IMR-90 (cell line): ENCODE measurements around the gene ULK2. TPM values are rescaled to one million over a fixed set of nuclear protein-coding genes. Genes with fewer than 3 reads are reported as not detected.

Experiments
- ATAC-seq: fragments of 200-7000 bp; cut with Tn5 transposase; 2 replicates; pipeline ENCODE4 v1.9.1; 2020; ENCODE audit warnings: low read depth, mild to moderate bottlenecking, moderate library complexity
- BruUV-seq: library from RNA; stranded (reverse); fragments of 400-500 nt; replicated peaks from 2 replicates; lab custom pipeline; 2021; lab: Mats Ljungman, UMichigan
- CTCF ChIA-PET: fragments of 300-600 bp; formaldehyde crosslinking; extraction: SDS; loops from one replicate; lab custom pipeline; 2021; ENCODE audit warnings: antibody characterized with exemption; lab: Yijun Ruan, JAX
- POLR2A ChIA-PET: fragments of 300-600 bp; sonication (Branson Sonifier 250); formaldehyde crosslinking; loops from one replicate; lab custom pipeline; 2022; ENCODE audit warnings: antibody characterized with exemption; ENCODE audit not compliant: unreplicated experiment; lab: Charles Lee
- DNase-seq: peaks from one replicate; pipeline ENCODE4 v3.0.0; 2013
- H2AFZ ChIP-seq: replicated peaks from 2 replicates; pipeline ENCODE3; 2013; ENCODE audit warnings: low read length, mild to moderate bottlenecking; ENCODE audit not compliant: poor library complexity
- H2AK5ac ChIP-seq: 2 replicates; pipeline ENCODE4 v1.6.1; 2013; ENCODE audit warnings: low read depth, low read length, inconsistent platforms
- H2AK9ac ChIP-seq: replicated peaks from 2 replicates; pipeline ENCODE3; 2013; ENCODE audit warnings: mild to moderate bottlenecking, low read depth, low read length, moderate library complexity; ENCODE audit not compliant: poor library complexity
- H2BK120ac ChIP-seq: 2 replicates; pipeline ENCODE4 v1.6.1; 2013; ENCODE audit warnings: low read depth, low read length, inconsistent platforms
- H2BK15ac ChIP-seq: 3 replicates; pipeline ENCODE4 v1.6.1; 2013; ENCODE audit warnings: low read depth, low read length, inconsistent platforms
- H2BK20ac ChIP-seq: 2 replicates; pipeline ENCODE4 v1.6.1; 2013; ENCODE audit warnings: low read depth, mild to moderate bottlenecking, inconsistent platforms, low read length, moderate library complexity
- H2BK5ac ChIP-seq: 2 replicates; pipeline ENCODE4 v1.6.1; 2013; ENCODE audit warnings: mild to moderate bottlenecking, low read depth, low read length, inconsistent platforms; ENCODE audit not compliant: poor library complexity, severe bottlenecking
- H3K14ac ChIP-seq: replicated peaks from 2 replicates; pipeline ENCODE4 v1.6.1; 2013; ENCODE audit warnings: low read depth, low read length, inconsistent platforms
- H3K18ac ChIP-seq: 2 replicates; pipeline ENCODE4 v1.6.1; 2013; ENCODE audit warnings: low read depth, low read length, control low read depth
- H3K23ac ChIP-seq: 2 replicates; pipeline ENCODE4 v1.6.1; 2013; ENCODE audit warnings: low read depth, low read length, inconsistent platforms
- H3K27ac ChIP-seq: 2 replicates; pipeline ENCODE4 v1.5.1; 2013; ENCODE audit warnings: mild to moderate bottlenecking, control low read depth, low read length; ENCODE audit not compliant: insufficient read depth
- H3K27me3 ChIP-seq: 2 replicates; pipeline ENCODE4 v1.6.1; 2013; ENCODE audit warnings: low read length; ENCODE audit not compliant: control insufficient read depth, insufficient read depth
- H3K36me3 ChIP-seq: 2 replicates; pipeline ENCODE4 v1.6.1; 2013; ENCODE audit warnings: low read length, mixed read lengths; ENCODE audit not compliant: control insufficient read depth, insufficient read depth
- H3K4ac ChIP-seq: 2 replicates; pipeline ENCODE4 v1.6.1; 2013; ENCODE audit warnings: low read depth, low read length, inconsistent platforms
- H3K4me1 ChIP-seq: 2 replicates; pipeline ENCODE4 v1.6.1; 2013; ENCODE audit warnings: low read length, mixed read lengths; ENCODE audit not compliant: control insufficient read depth, insufficient read depth
- H3K4me2 ChIP-seq: 2 replicates; pipeline ENCODE4 v1.6.1; 2013; ENCODE audit warnings: low read depth, mild to moderate bottlenecking, control low read depth, low read length, moderate library complexity
- H3K4me3 ChIP-seq: 2 replicates; pipeline ENCODE4 v1.5.1; 2013; ENCODE audit warnings: low read depth, mild to moderate bottlenecking, control low read depth, low read length, moderate library complexity; ENCODE audit not compliant: insufficient read depth
- H3K56ac ChIP-seq: 2 replicates; pipeline ENCODE4 v1.6.1; 2013; ENCODE audit warnings: low read length, inconsistent platforms; ENCODE audit not compliant: insufficient read depth; ENCODE audit errors: extremely low read depth
- H3K79me1 ChIP-seq, 2 experiments: 2 replicates each; pipeline ENCODE4 v1.6.1; 2013; ENCODE audit warnings: low read length in 2 of 2, inconsistent platforms in 1 of 2, low read depth in 1 of 2
- H3K9ac ChIP-seq: 2 replicates; pipeline ENCODE4 v1.6.1; 2013; ENCODE audit warnings: low read depth, low read length, control low read depth
- H3K9me1 ChIP-seq: 2 replicates; pipeline ENCODE4 v1.6.1; 2013; ENCODE audit warnings: low read length, inconsistent platforms; ENCODE audit not compliant: insufficient read depth
- H3K9me3 ChIP-seq: 2 replicates; pipeline ENCODE4 v1.6.1; 2013; ENCODE audit warnings: low read length; ENCODE audit not compliant: control insufficient read depth, insufficient read depth
- H4K20me1 ChIP-seq: 2 replicates; pipeline ENCODE4 v1.6.1; 2013; ENCODE audit warnings: low read length, inconsistent platforms; ENCODE audit not compliant: insufficient read depth
- H4K5ac ChIP-seq: 2 replicates; pipeline ENCODE4 v1.6.1; 2013; ENCODE audit warnings: mild to moderate bottlenecking, low read depth, low read length, control low read depth
- H4K8ac ChIP-seq, 2 experiments: 2 replicates each; pipeline ENCODE4 v1.6.1; 2013; ENCODE audit warnings: low read depth in 2 of 2, low read length in 2 of 2, control low read depth in 1 of 2, inconsistent platforms in 1 of 2
- H4K91ac ChIP-seq: 2 replicates; pipeline ENCODE4 v1.6.1; 2013; ENCODE audit warnings: low read depth, low read length, inconsistent platforms; ENCODE audit not compliant: insufficient read depth
- CEBPB ChIP-seq: IDR thresholded peaks from 2 replicates; pipeline ENCODE4 v1.6.1; 2012; ENCODE audit warnings: low read depth, low read length, improper control_type of control experiment
- CTCF ChIP-seq: conservative IDR thresholded peaks from 2 replicates; pipeline ENCODE4 v1.5.1; 2012; ENCODE audit warnings: mild to moderate bottlenecking, low read depth, low read length, improper control_type of control experiment
- ELK1 ChIP-seq: fragments of 150-350 bp; IDR thresholded peaks from 2 replicates; pipeline ENCODE4 v1.6.1; 2016; ENCODE audit warnings: low read depth, mild to moderate bottlenecking, low read length, moderate library complexity, borderline replicate concordance
- FOS ChIP-seq: fragments of 150-350 bp; IDR thresholded peaks from 2 replicates; pipeline ENCODE4 v1.6.1; 2016; ENCODE audit warnings: low read depth, low read length
- MAFK ChIP-seq: IDR thresholded peaks from 2 replicates; pipeline ENCODE4 v1.6.1; 2012; ENCODE audit warnings: low read depth, low read length, improper control_type of control experiment
- MAZ ChIP-seq: IDR thresholded peaks from 2 replicates; pipeline ENCODE4 v1.6.1; 2012; ENCODE audit warnings: low read depth, mild to moderate bottlenecking, low read length, improper control_type of control experiment, moderate library complexity, borderline replicate concordance
- NFE2L2 ChIP-seq: fragments of 150-350 bp; IDR thresholded peaks from 2 replicates; pipeline ENCODE4 v1.6.1; 2016; ENCODE audit warnings: low read depth, mild to moderate bottlenecking, low read length
- POLR2A ChIP-seq: IDR thresholded peaks from 2 replicates; pipeline ENCODE4 v1.6.1; 2012; ENCODE audit warnings: mild to moderate bottlenecking, low read depth, low read length
- RAD21 ChIP-seq: IDR thresholded peaks from 2 replicates; pipeline ENCODE4 v1.6.1; 2012; ENCODE audit warnings: low read length, improper control_type of control experiment
- RCOR1 ChIP-seq: IDR thresholded peaks from 2 replicates; pipeline ENCODE4 v1.6.1; 2012; ENCODE audit warnings: mild to moderate bottlenecking, low read length, improper control_type of control experiment; ENCODE audit not compliant: insufficient replicate concordance
- RFX5 ChIP-seq: IDR thresholded peaks from 2 replicates; pipeline ENCODE4 v1.8.0; 2012; ENCODE audit warnings: low read depth, mild to moderate bottlenecking, low read length, moderate library complexity
- SMC3 ChIP-seq: fragments of 150-350 bp; IDR thresholded peaks from 2 replicates; pipeline ENCODE4 v1.6.1; 2016; ENCODE audit warnings: low read depth, mild to moderate bottlenecking, antibody characterized with exemption, low read length, moderate library complexity
- USF2 ChIP-seq: fragments of 150-350 bp; IDR thresholded peaks from 2 replicates; pipeline ENCODE4 v1.6.1; 2017; ENCODE audit warnings: mild to moderate bottlenecking, antibody characterized with exemption, low read length, low read depth
- WGBS, 2 experiments: methylation state at CpG; one replicate each; pipeline versions ENCODE4 v1.1.5 to v1.1.7; 2013; ENCODE audit warnings: missing lambda C conversion rate in 2 of 2; ENCODE audit not compliant: insufficient read length in 1 of 2; ENCODE audit errors: extremely low coverage in 2 of 2; 5-methylcytosine and 5-hydroxymethylcytosine counted together
- dilution Hi-C: fragments of 300-500 bp; cut with HindIII; formaldehyde crosslinking; loops from one replicate; pipeline ENCODE4 v1.14.3; 2018; ENCODE audit warnings: low sequenced_read_pairs; ENCODE audit not compliant: unreplicated experiment
- in situ Hi-C: fragments of 300-500 bp; cut with MboI; formaldehyde crosslinking; loops from 3 replicates; pipeline ENCODE4 v1.14.3; 2019; ENCODE audit warnings: low sequenced_read_pairs, inconsistent platforms, mixed read lengths
- intact Hi-C: fragments of 100-400 bp; cut with micrococcal nuclease; formaldehyde crosslinking; loops from 2 replicates; pipeline ENCODE4 v1.10.0; 2022
- polyA plus RNA-seq, 3 experiments: library from polyadenylated mRNA; depleted of rRNA; stranded (reverse); fragments of >200 nt; gene quantifications; 2 replicates each; pipeline ENCODE4 v1.2.3, GENCODE V29; 2012; ENCODE audit warnings: low replicate concordance in 1 of 3
- total RNA-seq: library from RNA; depleted of rRNA; stranded (reverse); fragments of >200 nt; gene quantifications from 2 replicates; pipeline ENCODE4 v1.2.3, GENCODE V29; 2012

ULK2 gene
- total and polyA plus RNA-seq, 2 of the 4 experiments (the other 2 are of a cell fraction): 8.9 to 10.8 TPM

- no peaks in the 10 kb centered on the region for H4K20me1 ChIP-seq
- no peak overlapping the region for H3K4me3 ChIP-seq
- no peak overlapping the region for H4K5ac ChIP-seq
- no peak overlapping the region for H2BK15ac ChIP-seq
- no peak overlapping the region for H3K56ac ChIP-seq
- no peaks in the 10 kb centered on the region for H3K36me3 ChIP-seq
- H3K27ac ChIP-seq: no peak overlapping the region
- H2BK20ac ChIP-seq: no peak overlapping the region
- H3K27me3 ChIP-seq: peaks cover 13% of the 10 kb centered on the region
- H3K4me2 ChIP-seq: no peak overlapping the region
- BruUV-seq: no TSS peak
- ChIA-PET POLR2A (no interaction called here), CTCF (interaction anchor here (0.6 to 1.5 kb wide), 3 partner anchors 39 to 253 kb away, joined by 3 to 5 read pairs (median 4); no protein-coding TSS in a partner anchor)
- ATAC-seq (peak; percentile 89), DNase-seq (peak; percentile 41)
- H3K14ac ChIP-seq: no peak overlapping the region
- in situ Hi-C loops (no loop called here), dilution Hi-C loops (no loop called here), intact Hi-C loops (loop anchor here (1.0 to 2.0 kb wide), 3 partner anchors 252 to 403 kb away; no protein-coding TSS in a partner anchor)
- peak overlapping the region; percentile 59 for H2AFZ ChIP-seq
- H3K4me1 ChIP-seq: peaks cover 3% of the 10 kb centered on the region
- peak overlapping the region; percentile 85 for H2AK9ac ChIP-seq
- no peaks in the 10 kb centered on the region for H3K79me1 ChIP-seq
- no peak overlapping the region for H2BK120ac ChIP-seq
- H2AK5ac ChIP-seq: no peak overlapping the region
- no peak overlapping the region for H3K4ac ChIP-seq
- no CpG with 5 or more reads among the region's 12 CpGs for WGBS, 2 experiments
- no peak overlapping the region for H3K9ac ChIP-seq
- H4K91ac ChIP-seq: no peak overlapping the region
- H3K9me3 ChIP-seq: no peaks in the 10 kb centered on the region
- H2BK5ac ChIP-seq: no peak overlapping the region
- no peak overlapping the region for H3K18ac ChIP-seq
- H3K9me1 ChIP-seq: no peaks in the 10 kb centered on the region
- TF ChIP-seq RFX5 (no peak), SMC3 (peak; percentile 78), ELK1 (no peak), FOS (no peak), CTCF (peak; percentile 89), NFE2L2 (no peak), RCOR1 (no peak), POLR2A (no peak), CEBPB (no peak), MAFK (no peak), RAD21 (peak; percentile 92), USF2 (no peak), MAZ (no peak)
- H3K23ac ChIP-seq: no peak overlapping the region
- no peak overlapping the region for H4K8ac ChIP-seq
Observed at GRCh38 chr17:19766421-19767270, 101.1 kb downstream of the ULK2 start.
